Astrocyte of the spinal cord (primary cell): ENCODE data around the gene LMOD1.

Experiments
- DNase-seq: peaks from one replicate; pipeline ENCODE4 v3.0.0; 2011; ENCODE audit warnings: low read depth, low spot score
- H3K4me3 ChIP-seq: 2 replicates; pipeline ENCODE4 v1.5.1; 2011; ENCODE audit warnings: low read depth, mild to moderate bottlenecking, low read length, moderate library complexity
- in situ Hi-C: cut with HindIII; loops from 2 replicates; pipeline ENCODE4 v1.10.0; 2017; ENCODE audit warnings: low sequenced_read_pairs
- TF ChIP-seq, protein P1 (sequence below): IDR thresholded peaks from 2 replicates; pipeline ENCODE4 v1.5.1; 2012; ENCODE audit warnings: low read depth, mild to moderate bottlenecking, low read length, inconsistent platforms

The LMOD1 gene

GRCh38 chr1:201851949-201852348 is 94.4 kb downstream of the LMOD1 start:
- TF ChIP-seq, protein P1, sequence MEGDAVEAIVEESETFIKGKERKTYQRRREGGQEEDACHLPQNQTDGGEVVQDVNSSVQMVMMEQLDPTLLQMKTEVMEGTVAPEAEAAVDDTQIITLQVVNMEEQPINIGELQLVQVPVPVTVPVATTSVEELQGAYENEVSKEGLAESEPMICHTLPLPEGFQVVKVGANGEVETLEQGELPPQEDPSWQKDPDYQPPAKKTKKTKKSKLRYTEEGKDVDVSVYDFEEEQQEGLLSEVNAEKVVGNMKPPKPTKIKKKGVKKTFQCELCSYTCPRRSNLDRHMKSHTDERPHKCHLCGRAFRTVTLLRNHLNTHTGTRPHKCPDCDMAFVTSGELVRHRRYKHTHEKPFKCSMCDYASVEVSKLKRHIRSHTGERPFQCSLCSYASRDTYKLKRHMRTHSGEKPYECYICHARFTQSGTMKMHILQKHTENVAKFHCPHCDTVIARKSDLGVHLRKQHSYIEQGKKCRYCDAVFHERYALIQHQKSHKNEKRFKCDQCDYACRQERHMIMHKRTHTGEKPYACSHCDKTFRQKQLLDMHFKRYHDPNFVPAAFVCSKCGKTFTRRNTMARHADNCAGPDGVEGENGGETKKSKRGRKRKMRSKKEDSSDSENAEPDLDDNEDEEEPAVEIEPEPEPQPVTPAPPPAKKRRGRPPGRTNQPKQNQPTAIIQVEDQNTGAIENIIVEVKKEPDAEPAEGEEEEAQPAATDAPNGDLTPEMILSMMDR: no peak
- in situ Hi-C loops: no loop called here
- no peak for DNase-seq
- H3K4me3 ChIP-seq: no peak overlapping the region

- TF ChIP-seq, protein P1: no peak
- DNase-seq: peak; percentile 86
- no peak overlapping the region for H3K4me3 ChIP-seq
- in situ Hi-C loops: no loop called here
These were observed 96.3 kb downstream of the LMOD1 start for GRCh38 chr1:201850053-201850397.

DNA sequence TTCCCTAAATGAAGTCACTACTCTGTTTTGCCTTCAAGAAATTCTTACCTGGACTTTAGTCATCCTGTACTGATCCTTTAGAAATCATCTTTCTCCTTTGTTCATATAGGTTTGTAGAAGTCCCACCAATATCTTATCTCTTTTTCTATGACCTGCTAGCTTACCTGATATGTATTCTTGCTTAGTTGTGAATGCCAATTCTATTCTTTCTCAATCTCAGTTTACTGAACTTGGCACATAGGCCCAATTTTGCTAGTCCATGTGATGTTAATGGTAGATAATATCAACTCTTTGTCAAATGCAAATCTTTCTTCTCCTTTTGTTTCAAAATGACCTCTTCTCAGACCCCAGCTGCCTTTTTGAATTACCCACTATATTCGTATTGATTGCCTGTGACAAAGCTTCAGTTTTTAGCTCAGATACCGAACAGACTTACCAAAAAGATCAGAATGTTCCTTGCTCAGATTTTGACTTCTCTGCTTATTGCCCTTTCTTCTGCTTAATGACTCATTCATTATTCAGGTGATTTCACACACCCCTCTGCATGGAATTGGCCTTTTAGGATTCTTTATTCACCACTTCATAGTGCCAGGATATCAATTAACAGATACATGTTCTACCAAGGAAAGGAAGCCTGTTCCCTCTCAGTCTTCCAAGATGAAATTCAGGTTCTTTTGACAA is 96.8 kb downstream of the LMOD1 start:
- no peak for DNase-seq
- in situ Hi-C loops: no loop called here
- H3K4me3 ChIP-seq: no peak overlapping the region
- TF ChIP-seq, protein P1: no peak

DNA sequence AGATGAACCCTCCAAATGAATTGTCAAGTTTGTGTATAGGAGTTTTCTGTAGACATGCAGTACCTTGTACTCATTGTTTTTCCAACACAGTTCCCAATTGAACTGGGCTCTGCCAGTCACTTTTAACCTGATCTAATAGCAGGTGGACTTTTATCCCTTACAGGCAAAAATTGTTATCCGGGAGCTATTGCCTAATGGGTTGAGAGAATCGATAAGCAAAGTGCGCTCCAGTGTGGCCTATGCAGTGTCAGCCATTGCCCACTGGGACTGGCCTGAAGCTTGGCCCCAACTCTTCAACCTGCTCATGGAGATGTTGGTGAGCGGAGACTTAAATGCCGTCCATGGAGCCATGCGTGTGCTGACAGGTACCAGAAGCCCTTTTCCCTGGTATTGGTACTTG is 98.1 kb downstream of the LMOD1 start:
- no peak for DNase-seq
- in situ Hi-C loops: no loop called here
- TF ChIP-seq, protein P1: no peak
- H3K4me3 ChIP-seq: no peak overlapping the region

- DNase-seq: no peak
- TF ChIP-seq, protein P1: no peak
- in situ Hi-C loops: no loop called here
- H3K4me3 ChIP-seq: no peak overlapping the region
These were observed 99.2 kb downstream of the LMOD1 start for GRCh38 chr1:201847150-201847549.
